A673 (cell line): Measurements from ENCODE around the gene EPHB2. TPM values are rescaled to one million over a fixed set of nuclear protein-coding genes. Genes with fewer than 3 reads are reported as not detected.

Experiments
- BruUV-seq: library from RNA; stranded (reverse); fragments of 400-500 nt; replicated peaks from 2 replicates; lab custom pipeline; 2021; lab: Mats Ljungman, UMichigan
- CTCF ChIA-PET: fragments of 300-600 bp; sonication (Branson Sonifier 250); formaldehyde crosslinking; loops from one replicate; lab custom pipeline; 2022; ENCODE audit warnings: antibody characterized with exemption; lab: Charles Lee
- POLR2A ChIA-PET: fragments of 300-600 bp; sonication (Branson Sonifier 250); formaldehyde crosslinking; loops from one replicate; lab custom pipeline; 2022; ENCODE audit warnings: antibody characterized with exemption; ENCODE audit not compliant: low non-redundant PET; lab: Charles Lee
- DNase-seq: peaks from one replicate; pipeline ENCODE4 v3.0.0-alpha.2; 2015; ENCODE audit warnings: low spot score
- H3K27ac ChIP-seq: fragments of 200-600 bp; sonication (generic); 2 replicates; pipeline ENCODE4 v1.5.1; 2016; ENCODE audit warnings: mixed run types, low read depth, mild to moderate bottlenecking, mixed read lengths, antibody characterized with exemption, low read length; ENCODE audit not compliant: poor library complexity, severe bottlenecking
- H3K27me3 ChIP-seq: fragments of 200-600 bp; sonication (generic); replicated peaks from 2 replicates; pipeline ENCODE4 v1.6.1; 2017; ENCODE audit warnings: mixed run types, low read depth, mild to moderate bottlenecking, mixed read lengths, antibody characterized with exemption, low read length; ENCODE audit not compliant: insufficient read depth, poor library complexity
- H3K36me3 ChIP-seq: fragments of 200-600 bp; sonication (generic); 2 replicates; pipeline ENCODE4 v1.6.1; 2016; ENCODE audit warnings: mixed run types, mild to moderate bottlenecking, mixed read lengths, antibody characterized with exemption, low read length; ENCODE audit not compliant: insufficient read depth, poor library complexity, severe bottlenecking
- H3K4me1 ChIP-seq: fragments of 200-600 bp; sonication (generic); 2 replicates; pipeline ENCODE4 v1.6.1; 2017; ENCODE audit warnings: mixed run types, mild to moderate bottlenecking, mixed read lengths, antibody characterized with exemption, low read length; ENCODE audit not compliant: insufficient read depth, poor library complexity, severe bottlenecking
- H3K4me3 ChIP-seq: fragments of 200-600 bp; sonication (generic); 2 replicates; pipeline ENCODE4 v1.5.1; 2016; ENCODE audit warnings: low read depth, mixed run types, mild to moderate bottlenecking, mixed read lengths, low read length; ENCODE audit not compliant: poor library complexity, severe bottlenecking
- H3K9me3 ChIP-seq: fragments of 200-600 bp; sonication (generic); 2 replicates; pipeline ENCODE4 v1.6.1; 2016; ENCODE audit warnings: mixed run types, low read depth, mild to moderate bottlenecking, mixed read lengths, antibody characterized with exemption, low read length; ENCODE audit not compliant: poor library complexity, severe bottlenecking
- EZH2 ChIP-seq: fragments of 200-600 bp; sonication (generic); IDR thresholded peaks from 2 replicates; pipeline ENCODE4 v1.6.1; 2017; ENCODE audit warnings: borderline replicate concordance, low read depth, mild to moderate bottlenecking, mixed read lengths, antibody characterized with exemption, low read length; ENCODE audit not compliant: poor library complexity, severe bottlenecking
- intact Hi-C: fragments of 100-400 bp; cut with micrococcal nuclease; formaldehyde crosslinking; loops from one replicate; pipeline ENCODE4 v1.10.0; 2022; ENCODE audit not compliant: unreplicated experiment
- total RNA-seq: library from RNA; stranded (reverse); gene quantifications from 2 replicates; pipeline ENCODE4 v1.2.3, GENCODE V29; 2021
- TF ChIP-seq, protein P1 (sequence below): fragments of 300-800, 200-600 bp; sonication (generic); conservative IDR thresholded peaks from 2 replicates; pipeline ENCODE4 v1.5.1; 2017; ENCODE audit warnings: low read depth, mild to moderate bottlenecking, antibody characterized with exemption, low read length, moderate library complexity, mixed read lengths

Gene EPHB2
- total RNA-seq, 1 experiment from 2014 or later: 10.4 TPM

GRCh38 chr1:22808186-22808675 is 97.6 kb downstream of the EPHB2 start:
- H3K9me3 ChIP-seq: no peaks in the 10 kb centered on the region
- CTCF ChIA-PET: no interaction called here

GRCh38 chr1:22808676-22809483 is 98.2 kb downstream of the EPHB2 start:
- DNase-seq: peak; percentile 14
- Histone ChIP-seq H3K4me3 (no peak overlapping the region), H3K4me1 (peaks cover 6% of the 10 kb centered on the region), H3K36me3 (no peaks in the 10 kb centered on the region), H3K27ac (no peak overlapping the region), H3K9me3 (no peaks in the 10 kb centered on the region), H3K27me3 (no peaks in the 10 kb centered on the region)
- intact Hi-C loops: no loop called here
- BruUV-seq: no TSS peak
- TF ChIP-seq, protein P1, sequence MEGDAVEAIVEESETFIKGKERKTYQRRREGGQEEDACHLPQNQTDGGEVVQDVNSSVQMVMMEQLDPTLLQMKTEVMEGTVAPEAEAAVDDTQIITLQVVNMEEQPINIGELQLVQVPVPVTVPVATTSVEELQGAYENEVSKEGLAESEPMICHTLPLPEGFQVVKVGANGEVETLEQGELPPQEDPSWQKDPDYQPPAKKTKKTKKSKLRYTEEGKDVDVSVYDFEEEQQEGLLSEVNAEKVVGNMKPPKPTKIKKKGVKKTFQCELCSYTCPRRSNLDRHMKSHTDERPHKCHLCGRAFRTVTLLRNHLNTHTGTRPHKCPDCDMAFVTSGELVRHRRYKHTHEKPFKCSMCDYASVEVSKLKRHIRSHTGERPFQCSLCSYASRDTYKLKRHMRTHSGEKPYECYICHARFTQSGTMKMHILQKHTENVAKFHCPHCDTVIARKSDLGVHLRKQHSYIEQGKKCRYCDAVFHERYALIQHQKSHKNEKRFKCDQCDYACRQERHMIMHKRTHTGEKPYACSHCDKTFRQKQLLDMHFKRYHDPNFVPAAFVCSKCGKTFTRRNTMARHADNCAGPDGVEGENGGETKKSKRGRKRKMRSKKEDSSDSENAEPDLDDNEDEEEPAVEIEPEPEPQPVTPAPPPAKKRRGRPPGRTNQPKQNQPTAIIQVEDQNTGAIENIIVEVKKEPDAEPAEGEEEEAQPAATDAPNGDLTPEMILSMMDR: no peak
- TF ChIP-seq EZH2: no peak
- POLR2A ChIA-PET: no interaction called here
- CTCF ChIA-PET: no interaction called here

More at GRCh38 chr1:22808186-22808675, 97.6 kb downstream of the EPHB2 start:
- H3K27me3 ChIP-seq: no peaks in the 10 kb centered on the region
- H3K4me1 ChIP-seq: peaks cover 6% of the 10 kb centered on the region
- H3K27ac ChIP-seq: no peak overlapping the region
- intact Hi-C loops: no loop called here
- no peaks in the 10 kb centered on the region for H3K36me3 ChIP-seq
- TF ChIP-seq, protein P1: no peak
- TF ChIP-seq EZH2: no peak
- POLR2A ChIA-PET: interaction anchor here (0.5 kb wide), 1 partner anchor 1069 kb away, joined by 8 read pairs; no protein-coding TSS in a partner anchor
- BruUV-seq: no TSS peak
- DNase-seq: no peak
- H3K4me3 ChIP-seq: no peak overlapping the region

GRCh38 chr1:22809783-22810182 is 99.1 kb downstream of the EPHB2 start:
- H3K27ac ChIP-seq: no peak overlapping the region
- intact Hi-C loops: no loop called here
- no peak for DNase-seq
- H3K27me3 ChIP-seq: no peaks in the 10 kb centered on the region
- no TSS peak for BruUV-seq
- H3K4me3 ChIP-seq: no peak overlapping the region
- CTCF ChIA-PET: no interaction called here
- POLR2A ChIA-PET: no interaction called here
- peaks cover 6% of the 10 kb centered on the region for H3K4me1 ChIP-seq
- H3K36me3 ChIP-seq: no peaks in the 10 kb centered on the region
- no peaks in the 10 kb centered on the region for H3K9me3 ChIP-seq
- TF ChIP-seq, protein P1: no peak
- TF ChIP-seq EZH2: no peak
